Measurements from ENCODE around the gene C2CD3. TPM values are rescaled to one million over a fixed set of nuclear protein-coding genes. Genes with fewer than 3 reads are reported as not detected.

Gene C2CD3
- polyA plus RNA-seq, 3 donors = 0.87 to 12.1 (median 2.9) TPM

- no peak overlapping the region for H3K9ac ChIP-seq (ENCODE audit: insufficient read depth, low read length, poor library complexity, severe bottlenecking)
- intact Hi-C loops (cut with micrococcal nuclease) = loop anchor here in 1 of 2 donors (10.0 kb wide), 1 partner anchor 210 kb away; the partner anchor contains the start of genes C2CD3 and PPME1
- no peaks in the 10 kb centered on the region for H4K20me1 ChIP-seq (ENCODE audit: insufficient read depth, low read length)
- TF ChIP-seq CTCF (IDR thresholded peaks at IDR 0.05) = no peak
- peaks cover 6% of the 10 kb centered on the region for H3K4me1 Mint-ChIP-seq
- no peaks in the 10 kb centered on the region for H3K36me3 ChIP-seq (replicated peaks in 1 of 2; ENCODE audit: control insufficient read depth in 1 of 2, insufficient read depth in 2 of 2, low read length in 2 of 2)
- no peak overlapping the region for H3K4me3 Mint-ChIP-seq
- no peaks in the 10 kb centered on the region for H3K9me3 ChIP-seq (replicated peaks in 1 of 2; ENCODE audit: control insufficient read depth in 1 of 2, insufficient read depth in 1 of 2, low read length in 2 of 2)
- peaks cover 3 to 5% of the 10 kb centered on the region in 2 donors for H3K4me1 ChIP-seq (ENCODE audit: control insufficient read depth in 1 of 2, insufficient read depth in 2 of 2, low read length in 2 of 2)
- H3K27me3 ChIP-seq (ENCODE audit: control insufficient read depth in 2 of 2, insufficient read depth in 2 of 2, low read length in 2 of 2) = no peaks in the 10 kb centered on the region
- H3K27ac ChIP-seq (ENCODE audit: low read depth in 1 of 2, low read length in 2 of 2) = no peak overlapping the region
- no peak overlapping the region for H3K27ac Mint-ChIP-seq
- H3K4me2 ChIP-seq (replicated peaks; ENCODE audit: extremely low read depth, low read length, poor library complexity, severe bottlenecking) = no peak overlapping the region
- no peaks in the 10 kb centered on the region for H3K79me2 ChIP-seq (ENCODE audit: insufficient read depth, low read length)
- no peaks in the 10 kb centered on the region for H3K36me3 Mint-ChIP-seq
- WGBS (ENCODE audit: insufficient coverage) = 60% methylated on average over 1 of the region's 10 CpGs
- peaks cover 5 to 17% (median 6%) of the 10 kb centered on the region in 3 donors for H3K27me3 Mint-ChIP-seq (ENCODE audit: low read depth in 3 of 3)
- no peak overlapping the region for H3K4me3 ChIP-seq (replicated peaks in 1 of 3; ENCODE audit: low read depth in 2 of 3, low read length in 3 of 3)
- no peak overlapping the region for H2AFZ ChIP-seq (ENCODE audit: insufficient read depth, low read depth, low read length, poor library complexity, severe bottlenecking)
- no peaks in the 10 kb centered on the region for H3K9me3 Mint-ChIP-seq
- no peak for DNase-seq
These were observed 205.6 kb downstream of the C2CD3 start for GRCh38 chr11:73965076-73965763.

- intact Hi-C loops (cut with micrococcal nuclease) = loop anchor here (5.0 to 10.0 kb wide), 2 partner anchors 128 to 211 kb away; partner anchors contain the start of genes C2CD3 (in 1 of the 2) and PPME1 (in 1 of the 2)
- peaks cover 6% of the 10 kb centered on the region for H3K4me1 Mint-ChIP-seq
- DNase-seq = no peak
- H2AFZ ChIP-seq (ENCODE audit: insufficient read depth, low read depth, low read length, poor library complexity, severe bottlenecking) = peak overlapping the region; percentile 55
- no peak overlapping the region for H3K4me3 Mint-ChIP-seq
- H3K4me1 ChIP-seq (ENCODE audit: control insufficient read depth in 1 of 2, insufficient read depth in 2 of 2, low read length in 2 of 2) = peaks cover 3 to 5% of the 10 kb centered on the region in 2 donors
- H3K9me3 Mint-ChIP-seq = no peaks in the 10 kb centered on the region
- no peaks in the 10 kb centered on the region for H3K27me3 ChIP-seq (ENCODE audit: control insufficient read depth in 2 of 2, insufficient read depth in 2 of 2, low read length in 2 of 2)
- H3K36me3 ChIP-seq (replicated peaks in 1 of 2; ENCODE audit: control insufficient read depth in 1 of 2, insufficient read depth in 2 of 2, low read length in 2 of 2) = no peaks in the 10 kb centered on the region
- peaks cover 1 to 16% (median 6%) of the 10 kb centered on the region in 3 donors for H3K27me3 Mint-ChIP-seq (ENCODE audit: low read depth in 3 of 3)
- no peaks in the 10 kb centered on the region for H3K9me3 ChIP-seq (replicated peaks in 1 of 2; ENCODE audit: control insufficient read depth in 1 of 2, insufficient read depth in 1 of 2, low read length in 2 of 2)
- peak overlapping the region in 1 of 7 donors; percentile 25 for H3K27ac Mint-ChIP-seq
- no peak overlapping the region for H3K4me3 ChIP-seq (replicated peaks in 1 of 3; ENCODE audit: low read depth in 2 of 3, low read length in 3 of 3)
- no peaks in the 10 kb centered on the region for H4K20me1 ChIP-seq (ENCODE audit: insufficient read depth, low read length)
- H3K36me3 Mint-ChIP-seq = no peaks in the 10 kb centered on the region
- no peak overlapping the region for H3K9ac ChIP-seq (ENCODE audit: insufficient read depth, low read length, poor library complexity, severe bottlenecking)
- no peaks in the 10 kb centered on the region for H3K79me2 ChIP-seq (ENCODE audit: insufficient read depth, low read length)
- WGBS (ENCODE audit: insufficient coverage) = 91% methylated on average over 4 of the region's 8 CpGs
- no peak overlapping the region for H3K27ac ChIP-seq (ENCODE audit: low read depth in 1 of 2, low read length in 2 of 2)
- no peak overlapping the region for H3K4me2 ChIP-seq (replicated peaks; ENCODE audit: extremely low read depth, low read length, poor library complexity, severe bottlenecking)
- no peak for TF ChIP-seq CTCF (IDR thresholded peaks at IDR 0.05)
These were observed 206.9 kb downstream of the C2CD3 start for GRCh38 chr11:73963861-73964260.

Small RNA genes within 50 kb of the gene (small RNA-seq; reads per million reads assigned to genes)
- not detected for gene AP002392.1 (ENCODE audit: insufficient read length, low read depth)

Other genes starting within 250 kb of the C2CD3 start
- gene DNAJB13, start 220.0 kb downstream of the C2CD3 start, polyA plus RNA-seq = not detected
- gene UCP2, start 188.2 kb downstream of the C2CD3 start, polyA plus RNA-seq = 100 to 1,000 TPM; 496 to 665 (median 649) TPM
- 1 to 10 TPM in 1 of 3 donors, not detected in 2; 3.8 TPM for gene UCP3, start 161.9 kb downstream of the C2CD3 start, polyA plus RNA-seq
- 10 to 100 TPM in 1 of 3 donors, 1 to 10 TPM in 2; 5.2 to 12.2 (median 8.9) TPM for gene PPME1, start 287 bp upstream of the C2CD3 start, polyA plus RNA-seq
- gene P4HA3, start 140.6 kb upstream of the C2CD3 start, polyA plus RNA-seq = under 1 TPM in 1 of 3 donors, not detected in 2; 0.07 TPM
- under 1 TPM; 0.25 to 0.81 (median 0.62) TPM for gene PGM2L1, start 227.4 kb upstream of the C2CD3 start, polyA plus RNA-seq

All from CD14-positive monocyte (primary cell).